HepG2 (cell line): ENCODE measurements around the gene HCFC1. TPM values are rescaled to one million over a fixed set of nuclear protein-coding genes. Genes with fewer than 3 reads are reported as not detected.

Experiments used
- ADNP ChIP-seq: sonication (generic); formaldehyde crosslinking; IDR thresholded peaks from 2 replicates; pipeline ENCODE4 v1.4.0; 2020; ENCODE audit warnings: missing genetic modification reagents
- BHLHE40 ChIP-seq: IDR thresholded peaks from 2 replicates; pipeline ENCODE4 v1.6.1; 2011; ENCODE audit warnings: low read length, improper control_type of control experiment
- FOSL1 ChIP-seq: sonication (generic); formaldehyde crosslinking; IDR thresholded peaks from 2 replicates; pipeline ENCODE4 v1.9.0; 2021; ENCODE audit warnings: missing genetic modification reagents, borderline replicate concordance
- HNF4G ChIP-seq, 2 experiments: sonication (generic) in 1 of 2; formaldehyde crosslinking in 1 of 2; IDR thresholded peaks; 2 replicates each; pipeline versions ENCODE4 v1.4.0 to v1.6.1; 2011 to 2020; ENCODE audit warnings: borderline replicate concordance in 2 of 2, low read depth in 2 of 2, mild to moderate bottlenecking in 2 of 2, low read length in 1 of 2, missing genetic modification reagents in 1 of 2, moderate library complexity in 1 of 2
- ISX ChIP-seq: sonication (generic); formaldehyde crosslinking; conservative IDR thresholded peaks from 2 replicates; pipeline ENCODE4 v1.5.0; 2020; ENCODE audit warnings: missing genetic modification reagents
- MAFG ChIP-seq: sonication (generic); formaldehyde crosslinking; IDR thresholded peaks from 2 replicates; pipeline ENCODE4 v1.5.1; 2020; ENCODE audit warnings: mild to moderate bottlenecking, missing genetic modification reagents
- MXD4 ChIP-seq: IDR thresholded peaks from 2 replicates; pipeline ENCODE4 v1.6.1; 2016; ENCODE audit warnings: mild to moderate bottlenecking, missing biosample characterization, missing genetic modification reagents
- MXI1 ChIP-seq: IDR thresholded peaks from 3 replicates; pipeline ENCODE4 v1.6.1; 2012; ENCODE audit warnings: low read depth, low read length, inconsistent platforms, borderline replicate concordance
- PHB2 ChIP-seq: fragments of 450-650 bp; IDR thresholded peaks from 2 replicates; pipeline ENCODE4 v1.6.1; 2018; ENCODE audit not compliant: partially characterized antibody
- TARDBP ChIP-seq: sonication (generic); formaldehyde crosslinking; IDR thresholded peaks from 2 replicates; pipeline ENCODE4 v1.8.0; 2022; ENCODE audit warnings: mild to moderate bottlenecking, missing genetic modification reagents
- ZBTB8A ChIP-seq: sonication (generic); formaldehyde crosslinking; IDR thresholded peaks from 2 replicates; pipeline ENCODE4 v1.4.0; 2020; ENCODE audit warnings: mild to moderate bottlenecking, low read depth, missing genetic modification reagents, borderline replicate concordance
- ZNF24 ChIP-seq: fragments of 450-650 bp; IDR thresholded peaks from 2 replicates; pipeline ENCODE4 v1.6.1; 2017; ENCODE audit warnings: antibody characterized with exemption, mild to moderate bottlenecking
- ZNF614 ChIP-seq: IDR thresholded peaks from 2 replicates; pipeline ENCODE4 v1.6.1; 2018; ENCODE audit warnings: missing biosample characterization, missing genetic modification reagents, inconsistent platforms, borderline replicate concordance
- polyA plus RNA-seq, 8 experiments: library from polyadenylated mRNA; depleted of rRNA in 3 of 8; stranded (reverse) in 7 of 8; unstranded in 1 of 8; fragments of >200 nt; fragmentation: Illumina TruSeq in 4 of 8; extraction: Trizol in 4 of 8; gene quantifications; 2 replicates each; pipeline versions ENCODE4 v1.2.1 to v1.2.3, GENCODE V29; 2011 to 2016; ENCODE audit warnings: low read depth in 4 of 8, missing spikeins in 1 of 8, mixed read lengths in 1 of 8; ENCODE audit not compliant: insufficient read depth in 1 of 8
- total RNA-seq, 5 experiments: library from RNA; depleted of rRNA; stranded (reverse); fragments of >200 nt; fragmentation: Illumina TruSeq; extraction: Trizol; gene quantifications; 2 replicates each; pipeline ENCODE4 v1.2.3, GENCODE V29; 2016; ENCODE audit warnings: low read depth in 1 of 5
- TF ChIP-seq, protein P1 (sequence below): IDR thresholded peaks from 2 replicates; pipeline ENCODE4 v1.6.1; 2016; ENCODE audit warnings: low read depth, control low read depth
- TF ChIP-seq, protein P2 (sequence below): sonication (generic); formaldehyde crosslinking; IDR thresholded peaks from 2 replicates; pipeline ENCODE4 v1.9.0; 2021; ENCODE audit warnings: missing genetic modification reagents, mild to moderate bottlenecking, borderline replicate concordance
- TF ChIP-seq, protein P3 (sequence below): IDR thresholded peaks from 2 replicates; pipeline ENCODE4 v1.6.1; 2016; ENCODE audit warnings: missing genetic modification reagents, missing compliant biosample characterization
- TF ChIP-seq, protein P4 (sequence below): sonication (generic); formaldehyde crosslinking; IDR thresholded peaks from 2 replicates; pipeline ENCODE4 v1.8.0; 2022; ENCODE audit warnings: mild to moderate bottlenecking, missing genetic modification reagents, moderate library complexity
- TF ChIP-seq, protein P5 (sequence below), 2 experiments: sonication (generic) in 1 of 2; formaldehyde crosslinking in 1 of 2; IDR thresholded peaks; 2 replicates each; pipeline versions ENCODE4 v1.6.1 to v1.9.0; 2014 to 2022; ENCODE audit warnings: antibody characterized with exemption in 1 of 2, borderline replicate concordance in 1 of 2, inconsistent platforms in 1 of 2, low read depth in 1 of 2, missing genetic modification reagents in 1 of 2

The HCFC1 gene
- total and polyA plus RNA-seq, 2 of the 13 experiments (the other 11 are each of a cell fraction or from before 2014, with no cell fraction given): 5.8 to 17.8 TPM

DNA sequence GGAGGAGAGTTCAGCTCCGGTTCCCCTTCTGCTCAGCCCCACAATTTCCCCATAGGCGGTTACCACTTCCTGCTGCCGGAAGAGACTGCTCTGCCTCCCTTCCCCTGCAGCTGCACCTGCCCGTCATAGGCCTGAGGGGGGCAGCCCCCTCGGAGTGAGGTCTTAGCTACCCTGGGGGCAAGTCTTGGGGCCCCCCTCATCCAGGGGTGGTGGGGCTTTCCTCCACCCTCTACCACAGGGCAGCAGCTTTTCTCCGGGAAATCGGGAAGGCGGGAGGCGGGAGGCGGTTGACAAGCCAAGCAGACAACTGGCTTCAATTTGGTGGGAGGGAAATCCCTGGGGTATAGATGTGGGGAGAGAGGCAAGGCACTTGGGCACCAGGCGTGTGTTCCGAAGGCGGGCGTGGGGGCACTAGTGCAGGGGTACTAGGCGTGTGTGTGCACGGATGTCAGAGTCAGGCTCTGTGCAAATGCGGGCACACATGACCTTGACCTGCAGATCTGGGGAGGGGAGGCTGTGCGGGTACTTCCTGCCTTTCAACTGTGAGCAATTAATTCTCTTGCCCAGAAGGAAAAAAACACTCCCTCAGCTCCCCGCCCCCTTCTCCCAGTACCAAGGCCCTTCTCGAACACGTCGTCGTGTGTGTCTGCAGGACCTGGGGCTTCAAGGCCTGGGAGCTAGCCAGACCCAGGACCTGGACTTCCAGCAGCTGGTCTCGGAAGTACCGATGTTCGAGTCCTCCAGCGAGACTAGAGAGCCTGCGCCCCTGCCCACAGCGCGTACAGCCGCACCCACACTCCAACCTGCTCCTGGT, 44.6 kb downstream of the HCFC1 start (continued):
- TF ChIP-seq, protein P1, sequence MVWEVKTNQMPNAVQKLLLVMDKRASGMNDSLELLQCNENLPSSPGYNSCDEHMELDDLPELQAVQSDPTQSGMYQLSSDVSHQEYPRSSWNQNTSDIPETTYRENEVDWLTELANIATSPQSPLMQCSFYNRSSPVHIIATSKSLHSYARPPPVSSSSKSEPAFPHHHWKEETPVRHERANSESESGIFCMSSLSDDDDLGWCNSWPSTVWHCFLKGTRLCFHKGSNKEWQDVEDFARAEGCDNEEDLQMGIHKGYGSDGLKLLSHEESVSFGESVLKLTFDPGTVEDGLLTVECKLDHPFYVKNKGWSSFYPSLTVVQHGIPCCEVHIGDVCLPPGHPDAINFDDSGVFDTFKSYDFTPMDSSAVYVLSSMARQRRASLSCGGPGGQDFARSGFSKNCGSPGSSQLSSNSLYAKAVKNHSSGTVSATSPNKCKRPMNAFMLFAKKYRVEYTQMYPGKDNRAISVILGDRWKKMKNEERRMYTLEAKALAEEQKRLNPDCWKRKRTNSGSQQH (CRISPR knock-in tag): no peak
- TF ChIP-seq ZBTB8A (CRISPR knock-in tag): no peak
- TF ChIP-seq, protein P2, sequence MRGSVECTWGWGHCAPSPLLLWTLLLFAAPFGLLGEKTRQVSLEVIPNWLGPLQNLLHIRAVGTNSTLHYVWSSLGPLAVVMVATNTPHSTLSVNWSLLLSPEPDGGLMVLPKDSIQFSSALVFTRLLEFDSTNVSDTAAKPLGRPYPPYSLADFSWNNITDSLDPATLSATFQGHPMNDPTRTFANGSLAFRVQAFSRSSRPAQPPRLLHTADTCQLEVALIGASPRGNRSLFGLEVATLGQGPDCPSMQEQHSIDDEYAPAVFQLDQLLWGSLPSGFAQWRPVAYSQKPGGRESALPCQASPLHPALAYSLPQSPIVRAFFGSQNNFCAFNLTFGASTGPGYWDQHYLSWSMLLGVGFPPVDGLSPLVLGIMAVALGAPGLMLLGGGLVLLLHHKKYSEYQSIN (CRISPR knock-in tag): no peak
- no peak for TF ChIP-seq ADNP (CRISPR knock-in tag)
- no peak for TF ChIP-seq MAFG (CRISPR knock-in tag)
- TF ChIP-seq ZNF614 (CRISPR knock-in tag): no peak
- no peak for TF ChIP-seq FOSL1
- TF ChIP-seq, protein P3, sequence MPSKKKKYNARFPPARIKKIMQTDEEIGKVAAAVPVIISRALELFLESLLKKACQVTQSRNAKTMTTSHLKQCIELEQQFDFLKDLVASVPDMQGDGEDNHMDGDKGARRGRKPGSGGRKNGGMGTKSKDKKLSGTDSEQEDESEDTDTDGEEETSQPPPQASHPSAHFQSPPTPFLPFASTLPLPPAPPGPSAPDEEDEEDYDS (CRISPR knock-in tag): no peak
- TF ChIP-seq HNF4G (IDR thresholded peaks at IDR 0.05; ENCODE audit: borderline replicate concordance, low read depth, low read length): no peak
- TF ChIP-seq HNF4G (CRISPR knock-in tag; IDR thresholded peaks at IDR 0.05; ENCODE audit: borderline replicate concordance, low read depth): no peak
- TF ChIP-seq MXI1: no peak
- no peak for TF ChIP-seq PHB2
- TF ChIP-seq TARDBP (CRISPR knock-in tag): no peak
- TF ChIP-seq BHLHE40: no peak; the same call in 1 of the 2 replicates
- no peak for TF ChIP-seq MXD4 (CRISPR knock-in tag)
- TF ChIP-seq, protein P4, sequence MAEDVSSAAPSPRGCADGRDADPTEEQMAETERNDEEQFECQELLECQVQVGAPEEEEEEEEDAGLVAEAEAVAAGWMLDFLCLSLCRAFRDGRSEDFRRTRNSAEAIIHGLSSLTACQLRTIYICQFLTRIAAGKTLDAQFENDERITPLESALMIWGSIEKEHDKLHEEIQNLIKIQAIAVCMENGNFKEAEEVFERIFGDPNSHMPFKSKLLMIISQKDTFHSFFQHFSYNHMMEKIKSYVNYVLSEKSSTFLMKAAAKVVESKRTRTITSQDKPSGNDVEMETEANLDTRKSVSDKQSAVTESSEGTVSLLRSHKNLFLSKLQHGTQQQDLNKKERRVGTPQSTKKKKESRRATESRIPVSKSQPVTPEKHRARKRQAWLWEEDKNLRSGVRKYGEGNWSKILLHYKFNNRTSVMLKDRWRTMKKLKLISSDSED: no peak
- TF ChIP-seq, protein P5, sequence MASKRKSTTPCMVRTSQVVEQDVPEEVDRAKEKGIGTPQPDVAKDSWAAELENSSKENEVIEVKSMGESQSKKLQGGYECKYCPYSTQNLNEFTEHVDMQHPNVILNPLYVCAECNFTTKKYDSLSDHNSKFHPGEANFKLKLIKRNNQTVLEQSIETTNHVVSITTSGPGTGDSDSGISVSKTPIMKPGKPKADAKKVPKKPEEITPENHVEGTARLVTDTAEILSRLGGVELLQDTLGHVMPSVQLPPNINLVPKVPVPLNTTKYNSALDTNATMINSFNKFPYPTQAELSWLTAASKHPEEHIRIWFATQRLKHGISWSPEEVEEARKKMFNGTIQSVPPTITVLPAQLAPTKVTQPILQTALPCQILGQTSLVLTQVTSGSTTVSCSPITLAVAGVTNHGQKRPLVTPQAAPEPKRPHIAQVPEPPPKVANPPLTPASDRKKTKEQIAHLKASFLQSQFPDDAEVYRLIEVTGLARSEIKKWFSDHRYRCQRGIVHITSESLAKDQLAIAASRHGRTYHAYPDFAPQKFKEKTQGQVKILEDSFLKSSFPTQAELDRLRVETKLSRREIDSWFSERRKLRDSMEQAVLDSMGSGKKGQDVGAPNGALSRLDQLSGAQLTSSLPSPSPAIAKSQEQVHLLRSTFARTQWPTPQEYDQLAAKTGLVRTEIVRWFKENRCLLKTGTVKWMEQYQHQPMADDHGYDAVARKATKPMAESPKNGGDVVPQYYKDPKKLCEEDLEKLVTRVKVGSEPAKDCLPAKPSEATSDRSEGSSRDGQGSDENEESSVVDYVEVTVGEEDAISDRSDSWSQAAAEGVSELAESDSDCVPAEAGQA (IDR thresholded peaks at IDR 0.05; ENCODE audit: low read depth): no peak
- TF ChIP-seq, protein P5 (CRISPR knock-in tag; IDR thresholded peaks at IDR 0.05; ENCODE audit: borderline replicate concordance): no peak
- TF ChIP-seq ZNF24: no peak
- no peak for TF ChIP-seq ISX
